Retinal pigment epithelial cell (primary cell): ENCODE results near the gene MAGED4B.

Source experiments
- DNase-seq: peaks from one replicate; pipeline ENCODE4 v3.0.0-alpha.2; 2010; ENCODE audit warnings: low read depth
- H3K4me3 ChIP-seq: 2 replicates; pipeline ENCODE4 v1.5.1; 2011; ENCODE audit warnings: mild to moderate bottlenecking, low read length, control low read depth, moderate library complexity
- CTCF ChIP-seq: conservative IDR thresholded peaks from 2 replicates; pipeline ENCODE4 v1.5.1; 2011; ENCODE audit warnings: low read depth, low read length, control low read depth, inconsistent platforms

Gene MAGED4B

GRCh38 chrX:52015794-52016193 is 53.2 kb downstream of the MAGED4B start:
- DNase-seq, result no peak
- no peak overlapping the region for H3K4me3 ChIP-seq
- TF ChIP-seq CTCF, result no peak
